GM12801 (cell line): ENCODE data around the gene VWA3B.

Source experiments
- TF ChIP-seq, protein P1 (sequence below): IDR thresholded peaks from one replicate; pipeline ENCODE4 v1.5.1; 2011; ENCODE audit warnings: control low read depth; ENCODE audit not compliant: insufficient read length; ENCODE audit errors: extremely low read depth

VWA3B gene

GRCh38 chr2:98127229-98127989 lies 40.4 kb downstream of the VWA3B start:
- TF ChIP-seq, protein P1, sequence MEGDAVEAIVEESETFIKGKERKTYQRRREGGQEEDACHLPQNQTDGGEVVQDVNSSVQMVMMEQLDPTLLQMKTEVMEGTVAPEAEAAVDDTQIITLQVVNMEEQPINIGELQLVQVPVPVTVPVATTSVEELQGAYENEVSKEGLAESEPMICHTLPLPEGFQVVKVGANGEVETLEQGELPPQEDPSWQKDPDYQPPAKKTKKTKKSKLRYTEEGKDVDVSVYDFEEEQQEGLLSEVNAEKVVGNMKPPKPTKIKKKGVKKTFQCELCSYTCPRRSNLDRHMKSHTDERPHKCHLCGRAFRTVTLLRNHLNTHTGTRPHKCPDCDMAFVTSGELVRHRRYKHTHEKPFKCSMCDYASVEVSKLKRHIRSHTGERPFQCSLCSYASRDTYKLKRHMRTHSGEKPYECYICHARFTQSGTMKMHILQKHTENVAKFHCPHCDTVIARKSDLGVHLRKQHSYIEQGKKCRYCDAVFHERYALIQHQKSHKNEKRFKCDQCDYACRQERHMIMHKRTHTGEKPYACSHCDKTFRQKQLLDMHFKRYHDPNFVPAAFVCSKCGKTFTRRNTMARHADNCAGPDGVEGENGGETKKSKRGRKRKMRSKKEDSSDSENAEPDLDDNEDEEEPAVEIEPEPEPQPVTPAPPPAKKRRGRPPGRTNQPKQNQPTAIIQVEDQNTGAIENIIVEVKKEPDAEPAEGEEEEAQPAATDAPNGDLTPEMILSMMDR = no peak

- TF ChIP-seq, protein P1 = no peak
Observed at GRCh38 chr2:98128556-98129109, 41.7 kb downstream of the VWA3B start.

GRCh38 chr2:98134172-98135005 lies 47.4 kb downstream of the VWA3B start:
- TF ChIP-seq, protein P1 = no peak

GRCh38 chr2:98137196-98137595 lies 50.2 kb downstream of the VWA3B start:
- TF ChIP-seq, protein P1 = no peak

- TF ChIP-seq, protein P1 = no peak
Observed at GRCh38 chr2:98140210-98140609, 53.2 kb downstream of the VWA3B start.

DNA sequence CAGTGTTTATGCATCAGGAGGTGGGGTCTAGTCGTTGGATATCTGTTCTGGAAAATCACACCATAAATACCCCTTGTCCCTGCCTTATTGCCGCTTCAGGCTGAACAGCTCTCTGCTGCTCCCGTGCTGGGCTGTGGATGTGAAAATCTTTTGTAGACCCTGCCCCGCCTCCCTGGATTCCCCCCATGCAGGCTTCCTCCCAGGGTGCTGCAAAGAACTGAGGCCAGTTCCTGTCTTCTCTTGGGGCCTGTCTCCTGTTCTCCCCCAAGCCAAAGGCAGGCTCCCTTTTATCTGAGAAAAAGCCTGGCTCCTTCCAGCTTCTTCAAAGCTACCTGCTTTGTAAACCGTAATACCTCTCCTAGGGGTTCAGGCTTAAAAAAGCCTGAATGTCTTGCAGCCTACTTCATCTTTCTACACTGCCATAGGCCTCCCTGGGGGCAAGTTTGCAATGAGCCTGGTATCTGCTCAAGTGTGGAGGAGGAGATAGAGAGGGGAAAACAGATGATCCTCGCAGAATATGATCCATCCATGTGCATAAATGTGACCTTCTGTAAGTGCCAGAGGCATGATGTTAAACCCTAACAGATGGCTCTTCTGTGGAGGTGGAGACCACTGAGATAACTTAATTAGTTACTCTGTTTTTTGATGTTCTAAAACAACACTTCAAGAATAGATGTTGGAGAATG lies 55.3 kb downstream of the VWA3B start:
- TF ChIP-seq, protein P1 = no peak

DNA sequence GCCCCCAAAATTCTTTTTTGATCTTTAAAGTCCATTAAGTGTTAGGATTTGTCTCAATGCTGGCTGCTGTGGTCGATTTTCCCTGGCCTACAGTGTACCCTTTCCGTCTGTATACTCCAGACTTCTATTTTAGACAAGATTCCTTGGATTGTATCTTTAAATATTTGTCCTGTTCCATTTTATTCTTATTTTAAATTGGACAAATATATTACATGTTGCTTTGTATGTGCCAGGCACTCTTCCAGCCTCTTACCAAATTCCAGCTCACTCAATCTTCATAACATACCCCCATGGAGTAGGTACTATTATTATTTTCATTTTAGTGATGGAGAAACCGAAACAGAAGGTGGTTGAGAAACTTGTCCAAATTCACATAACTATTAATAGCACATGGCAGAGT lies 58.1 kb downstream of the VWA3B start:
- TF ChIP-seq, protein P1 = no peak
